OCI-LY7 (cell line): Measurements from ENCODE around the gene CUBN. TPM values are rescaled to one million over a fixed set of nuclear protein-coding genes. Genes with fewer than 3 reads are reported as not detected.

ENCODE experiments used
- BruUV-seq: library from RNA; stranded (reverse); fragments of 400-500 nt; replicated peaks from 2 replicates; lab custom pipeline; 2021; lab: Mats Ljungman, UMichigan
- CTCF ChIA-PET: fragments of 300-600 bp; sonication (Branson Sonifier 250); formaldehyde crosslinking; loops from one replicate; lab custom pipeline; 2022; ENCODE audit warnings: antibody characterized with exemption; ENCODE audit not compliant: unreplicated experiment; lab: Charles Lee
- POLR2A ChIA-PET: fragments of 300-600 bp; sonication (Branson Sonifier 250); formaldehyde crosslinking; loops from one replicate; lab custom pipeline; 2022; ENCODE audit warnings: antibody characterized with exemption; lab: Charles Lee
- DNase-seq: peaks from one replicate; pipeline ENCODE4 v3.0.0-alpha.2; 2015; ENCODE audit warnings: low spot score
- H2AFZ ChIP-seq: fragments of 200-600 bp; sonication (generic), shearing (Covaris generic); 2 replicates; pipeline ENCODE4 v1.6.1; 2014; ENCODE audit warnings: mild to moderate bottlenecking, antibody characterized with exemption, low read length, moderate library complexity
- H3K27ac ChIP-seq: fragments of 200-600 bp; sonication (generic); 2 replicates; pipeline ENCODE4 v1.5.1; 2014; ENCODE audit warnings: mixed run types, low read depth, mild to moderate bottlenecking, moderate library complexity, low read length, inconsistent platforms; ENCODE audit not compliant: poor library complexity, severe bottlenecking
- H3K36me3 ChIP-seq: fragments of 200-600 bp; sonication (generic); 2 replicates; pipeline ENCODE4 v1.6.1; 2014; ENCODE audit warnings: mild to moderate bottlenecking, antibody characterized with exemption, low read length, moderate library complexity, mixed read lengths; ENCODE audit not compliant: insufficient read depth
- H3K4me1 ChIP-seq: fragments of 200-600 bp; sonication (generic); 2 replicates; pipeline ENCODE4 v1.5.1; 2014; ENCODE audit warnings: mild to moderate bottlenecking, low read length; ENCODE audit not compliant: insufficient read depth, poor library complexity, severe bottlenecking
- H3K4me2 ChIP-seq: fragments of 200-600 bp; sonication (generic); 2 replicates; pipeline ENCODE4 v1.6.1; 2014; ENCODE audit warnings: mild to moderate bottlenecking, low read length
- H3K4me3 ChIP-seq: fragments of 200-600 bp; sonication (generic); 2 replicates; pipeline ENCODE4 v1.5.1; 2014; ENCODE audit warnings: mild to moderate bottlenecking, low read depth, low read length; ENCODE audit not compliant: poor library complexity, severe bottlenecking
- H3K79me2 ChIP-seq: fragments of 200-600 bp; sonication (generic); 2 replicates; pipeline ENCODE4 v1.6.1; 2016; ENCODE audit warnings: low read depth, mild to moderate bottlenecking, low read length, moderate library complexity, mixed read lengths; ENCODE audit not compliant: insufficient read depth
- H3K9me2 ChIP-seq: fragments of 200-600 bp; sonication (generic); 2 replicates; pipeline ENCODE4 v1.6.1; 2016; ENCODE audit warnings: mild to moderate bottlenecking, low read length, mixed read lengths; ENCODE audit not compliant: insufficient read depth
- H3K9me3 ChIP-seq: fragments of 200-600 bp; sonication (generic); 2 replicates; pipeline ENCODE4 v1.6.1; 2014; ENCODE audit warnings: mild to moderate bottlenecking, mixed run types, low read length, mixed read lengths
- H4K20me1 ChIP-seq: fragments of 200-600 bp; sonication (generic); 2 replicates; pipeline ENCODE4 v1.6.1; 2014; ENCODE audit warnings: mild to moderate bottlenecking, antibody characterized with exemption, low read length, moderate library complexity, mixed read lengths; ENCODE audit not compliant: insufficient read depth
- EZH2phosphoT487 ChIP-seq: fragments of 200-600 bp; sonication (generic); IDR thresholded peaks from 2 replicates; pipeline ENCODE4 v1.6.1; 2018; ENCODE audit warnings: low read depth, borderline replicate concordance, mild to moderate bottlenecking, mixed run types, antibody characterized with exemption, low read length, moderate library complexity, mixed read lengths
- intact Hi-C: fragments of 100-400 bp; cut with micrococcal nuclease; formaldehyde crosslinking; loops from one replicate; pipeline ENCODE4 v1.10.0; 2022; ENCODE audit not compliant: unreplicated experiment
- total RNA-seq, 2 experiments: library from RNA; depleted of rRNA in 1 of 2; stranded (reverse); fragments of >200 nt in 1 of 2; shearing (Covaris generic) in 1 of 2; gene quantifications; 2 replicates each; pipeline ENCODE4 v1.2.3, GENCODE V29; 2014 to 2022
- TF ChIP-seq, protein P1 (sequence below): fragments of 200-600 bp; sonication (generic); conservative IDR thresholded peaks from 2 replicates; pipeline ENCODE4 v1.5.1; 2014; ENCODE audit warnings: mild to moderate bottlenecking, antibody characterized with exemption, low read length, moderate library complexity, mixed read lengths

CUBN gene
- total RNA-seq, 2 experiments from 2014 or later: 0.13 to 0.25 TPM

DNA sequence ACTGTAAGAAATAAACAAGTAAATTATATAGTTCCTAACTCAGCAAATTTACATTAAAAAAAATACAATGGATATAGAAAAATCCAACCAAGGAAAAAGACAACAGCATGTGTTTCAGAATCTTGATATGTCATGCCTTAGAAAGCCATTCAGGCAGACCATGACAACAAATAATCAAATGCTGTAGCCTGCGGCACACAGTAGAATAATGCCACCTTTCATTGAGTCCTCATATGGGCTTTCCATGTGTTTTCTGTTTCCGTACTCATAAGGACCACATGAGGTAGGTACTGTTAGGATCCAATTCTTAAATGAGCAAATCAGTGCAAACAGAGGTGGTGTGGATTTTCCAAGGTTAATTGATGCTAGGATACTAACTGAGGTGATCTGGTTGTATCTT, 138.6 kb downstream of the CUBN start:
- H3K9me2 ChIP-seq: no peaks in the 10 kb centered on the region
- no peaks in the 10 kb centered on the region for H3K36me3 ChIP-seq
- no peak overlapping the region for H2AFZ ChIP-seq
- CTCF ChIA-PET: no interaction called here
- H3K4me3 ChIP-seq: no peak overlapping the region
- no peaks in the 10 kb centered on the region for H3K4me1 ChIP-seq
- no peak for DNase-seq
- no peak overlapping the region for H3K27ac ChIP-seq
- BruUV-seq: no TSS peak
- intact Hi-C loops: no loop called here
- no peaks in the 10 kb centered on the region for H3K9me3 ChIP-seq
- no peak overlapping the region for H3K4me2 ChIP-seq
- no peaks in the 10 kb centered on the region for H3K79me2 ChIP-seq
- TF ChIP-seq EZH2phosphoT487: no peak
- TF ChIP-seq, protein P1, sequence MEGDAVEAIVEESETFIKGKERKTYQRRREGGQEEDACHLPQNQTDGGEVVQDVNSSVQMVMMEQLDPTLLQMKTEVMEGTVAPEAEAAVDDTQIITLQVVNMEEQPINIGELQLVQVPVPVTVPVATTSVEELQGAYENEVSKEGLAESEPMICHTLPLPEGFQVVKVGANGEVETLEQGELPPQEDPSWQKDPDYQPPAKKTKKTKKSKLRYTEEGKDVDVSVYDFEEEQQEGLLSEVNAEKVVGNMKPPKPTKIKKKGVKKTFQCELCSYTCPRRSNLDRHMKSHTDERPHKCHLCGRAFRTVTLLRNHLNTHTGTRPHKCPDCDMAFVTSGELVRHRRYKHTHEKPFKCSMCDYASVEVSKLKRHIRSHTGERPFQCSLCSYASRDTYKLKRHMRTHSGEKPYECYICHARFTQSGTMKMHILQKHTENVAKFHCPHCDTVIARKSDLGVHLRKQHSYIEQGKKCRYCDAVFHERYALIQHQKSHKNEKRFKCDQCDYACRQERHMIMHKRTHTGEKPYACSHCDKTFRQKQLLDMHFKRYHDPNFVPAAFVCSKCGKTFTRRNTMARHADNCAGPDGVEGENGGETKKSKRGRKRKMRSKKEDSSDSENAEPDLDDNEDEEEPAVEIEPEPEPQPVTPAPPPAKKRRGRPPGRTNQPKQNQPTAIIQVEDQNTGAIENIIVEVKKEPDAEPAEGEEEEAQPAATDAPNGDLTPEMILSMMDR: no peak
- no peaks in the 10 kb centered on the region for H4K20me1 ChIP-seq
- POLR2A ChIA-PET: interaction anchor here (0.6 kb wide), 1 partner anchor 35 kb away, joined by 5 read pairs; no protein-coding TSS in a partner anchor

DNA sequence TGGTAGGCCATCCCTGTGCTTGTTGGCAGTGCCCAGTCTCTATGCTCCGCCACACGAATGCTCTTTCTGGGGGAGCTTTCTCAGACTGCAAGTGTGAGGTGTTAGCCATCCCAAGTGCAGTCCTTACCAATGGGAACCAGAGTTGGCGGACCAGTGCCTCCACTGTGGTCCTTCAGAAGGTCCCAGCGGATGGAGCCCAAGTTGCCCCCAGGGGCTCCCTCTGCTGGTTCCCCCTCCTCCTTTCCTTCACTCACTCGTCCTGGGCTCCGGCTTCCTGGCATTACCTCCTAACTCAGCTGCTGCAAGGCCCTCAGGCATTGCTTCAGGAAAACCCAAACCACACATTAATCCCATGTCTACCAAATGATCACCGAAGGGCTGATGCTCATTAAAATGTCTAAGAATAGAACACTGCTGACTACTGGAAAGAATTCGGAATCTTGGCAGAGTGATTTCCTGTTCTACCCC, 139.8 kb downstream of the CUBN start:
- no peak for DNase-seq
- Histone ChIP-seq H3K9me3 (no peaks in the 10 kb centered on the region), H3K9me2 (no peaks in the 10 kb centered on the region), H3K4me3 (no peak overlapping the region), H3K79me2 (no peaks in the 10 kb centered on the region), H4K20me1 (no peaks in the 10 kb centered on the region), H3K4me2 (no peak overlapping the region), H3K4me1 (no peaks in the 10 kb centered on the region), H3K27ac (no peak overlapping the region), H2AFZ (no peak overlapping the region), H3K36me3 (no peaks in the 10 kb centered on the region)
- intact Hi-C loops: no loop called here
- CTCF ChIA-PET: no interaction called here
- POLR2A ChIA-PET: no interaction called here
- TF ChIP-seq, protein P1: no peak
- no peak for TF ChIP-seq EZH2phosphoT487
- BruUV-seq: no TSS peak

DNA sequence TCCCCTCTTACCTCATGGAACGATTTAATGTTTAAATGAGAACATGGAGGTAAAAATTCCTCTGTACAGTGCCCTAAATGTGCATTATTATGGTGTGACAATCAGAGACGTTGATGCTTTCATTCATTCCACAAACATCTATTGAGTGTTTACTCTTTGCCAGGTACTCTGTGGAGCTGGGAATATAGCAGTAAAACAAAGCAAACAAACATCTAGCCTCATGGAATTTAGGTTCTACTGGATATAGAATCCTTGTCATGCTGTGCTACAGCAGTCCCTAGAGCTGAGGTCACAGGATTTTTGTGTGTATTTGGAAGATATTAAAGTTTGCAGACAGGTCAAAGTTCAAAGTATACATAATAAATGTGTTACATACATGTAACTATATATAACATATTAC, 140.7 kb downstream of the CUBN start:
- Histone ChIP-seq H3K4me1 (no peaks in the 10 kb centered on the region), H3K36me3 (no peaks in the 10 kb centered on the region), H3K79me2 (no peaks in the 10 kb centered on the region), H4K20me1 (no peaks in the 10 kb centered on the region), H3K9me3 (no peaks in the 10 kb centered on the region), H3K9me2 (no peaks in the 10 kb centered on the region), H3K27ac (no peak overlapping the region), H3K4me2 (no peak overlapping the region), H2AFZ (no peak overlapping the region), H3K4me3 (no peak overlapping the region)
- BruUV-seq: no TSS peak
- DNase-seq: no peak
- CTCF ChIA-PET: no interaction called here
- TF ChIP-seq, protein P1: no peak
- TF ChIP-seq EZH2phosphoT487: no peak
- intact Hi-C loops: no loop called here
- POLR2A ChIA-PET: no interaction called here
